HG03175 (cell line): Measurements from ENCODE around the gene C17orf67.

Source experiments
- ATAC-seq: cut with Tn5 transposase; IDR thresholded peaks from one replicate; pipeline ENCODE4 v1.9.1; 2021; ENCODE audit warnings: mild to moderate bottlenecking, moderate library complexity; ENCODE audit not compliant: unreplicated experiment

C17orf67 gene

GRCh38 chr17:56834380-56835263, 902 bp upstream of the C17orf67 start:
- peak; percentile 41 for ATAC-seq

- ATAC-seq: peak; percentile 54
These were observed 487 bp downstream of the C17orf67 start for GRCh38 chr17:56833057-56833808.

- ATAC-seq: no peak
These were observed 1.3 kb downstream of the C17orf67 start for GRCh38 chr17:56832446-56832845.

- ATAC-seq: no peak
These were observed 2.2 kb downstream of the C17orf67 start for GRCh38 chr17:56831369-56832095.

- ATAC-seq: no peak
These were observed 2.9 kb downstream of the C17orf67 start for GRCh38 chr17:56830726-56831368.

GRCh38 chr17:56826611-56827414, 6.9 kb downstream of the C17orf67 start:
- ATAC-seq: no peak

- no peak for ATAC-seq
These were observed 9.2 kb downstream of the C17orf67 start for GRCh38 chr17:56824503-56824902.

- ATAC-seq: no peak
These were observed 9.9 kb downstream of the C17orf67 start for GRCh38 chr17:56823848-56824247.

- ATAC-seq: no peak
These were observed 11.0 kb downstream of the C17orf67 start for GRCh38 chr17:56822725-56823124.

GRCh38 chr17:56821847-56822534, 11.7 kb downstream of the C17orf67 start:
- ATAC-seq: no peak

- ATAC-seq: no peak
These were observed 13.5 kb downstream of the C17orf67 start for GRCh38 chr17:56820207-56820606.

- peak; percentile 69 for ATAC-seq
These were observed 14.1 kb downstream of the C17orf67 start for GRCh38 chr17:56819431-56820145.

GRCh38 chr17:56819030-56819429, 14.7 kb downstream of the C17orf67 start:
- ATAC-seq: no peak

GRCh38 chr17:56817066-56817465, 16.7 kb downstream of the C17orf67 start:
- ATAC-seq: no peak

- no peak for ATAC-seq
These were observed 18.0 kb downstream of the C17orf67 start for GRCh38 chr17:56815711-56816110.

GRCh38 chr17:56812901-56813388, 20.8 kb downstream of the C17orf67 start:
- ATAC-seq: no peak

- no peak for ATAC-seq
These were observed 22.6 kb downstream of the C17orf67 start for GRCh38 chr17:56810891-56811775.

GRCh38 chr17:56810343-56810742, 23.4 kb downstream of the C17orf67 start:
- no peak for ATAC-seq
